NCI-H748 (cell line): ENCODE measurements around the gene VEPH1.
"Not testable (repeated sequence)": the region's sequence is repeated elsewhere in the genome, so short reads cannot be mapped to it uniquely, and the experiment has no call there.

Source experiments
- DNase-seq: peaks from one replicate; lab custom pipeline; 2025; ENCODE audit not compliant: unreplicated experiment; lab: John Stamatoyannopoulos, UW

VEPH1 gene

DNA sequence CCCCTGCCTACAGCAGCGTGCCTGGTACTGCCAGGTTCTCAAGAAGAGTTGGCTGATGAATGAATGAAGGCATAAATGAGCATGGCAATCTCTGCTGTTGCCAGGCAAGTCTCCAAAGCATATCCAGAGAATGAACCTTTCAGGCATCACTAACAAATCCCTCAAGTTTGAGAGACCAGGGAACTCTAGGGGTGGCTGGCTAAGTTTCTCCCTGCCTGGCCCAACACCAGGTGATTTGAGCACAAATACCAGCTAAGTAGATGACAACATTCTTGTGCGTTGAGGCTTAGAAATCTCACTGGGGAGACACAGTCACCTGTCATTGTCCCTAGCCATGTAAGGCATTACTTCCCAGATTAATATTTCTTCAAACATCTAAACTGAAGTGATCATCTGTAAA is 147.9 kb downstream of the VEPH1 start:
- no peak for DNase-seq

DNA sequence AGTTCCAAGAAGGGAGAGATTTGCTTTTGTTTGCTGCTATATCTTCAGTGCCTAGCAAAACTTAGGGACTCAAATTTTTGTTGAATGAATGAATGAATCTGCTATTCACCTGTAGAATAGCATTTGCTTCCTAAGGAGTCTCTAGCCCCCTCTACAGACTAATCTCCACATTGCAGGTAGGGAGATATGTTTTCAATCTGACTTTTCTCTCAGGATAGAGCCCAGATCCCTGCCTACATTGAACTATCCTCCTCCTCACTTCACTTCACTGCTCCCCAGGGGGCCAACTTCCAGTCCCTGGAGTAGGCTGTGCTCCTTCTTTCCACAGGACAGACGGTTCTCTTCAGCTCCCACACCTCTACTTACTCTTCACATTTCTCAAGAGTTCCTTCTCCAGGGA is 148.5 kb downstream of the VEPH1 start:
- DNase-seq, result no peak

GRCh38 chr3:157354254-157354653 is 149.0 kb downstream of the VEPH1 start:
- no peak for DNase-seq

GRCh38 chr3:157353652-157354051 is 149.6 kb downstream of the VEPH1 start:
- DNase-seq, result no peak

DNA sequence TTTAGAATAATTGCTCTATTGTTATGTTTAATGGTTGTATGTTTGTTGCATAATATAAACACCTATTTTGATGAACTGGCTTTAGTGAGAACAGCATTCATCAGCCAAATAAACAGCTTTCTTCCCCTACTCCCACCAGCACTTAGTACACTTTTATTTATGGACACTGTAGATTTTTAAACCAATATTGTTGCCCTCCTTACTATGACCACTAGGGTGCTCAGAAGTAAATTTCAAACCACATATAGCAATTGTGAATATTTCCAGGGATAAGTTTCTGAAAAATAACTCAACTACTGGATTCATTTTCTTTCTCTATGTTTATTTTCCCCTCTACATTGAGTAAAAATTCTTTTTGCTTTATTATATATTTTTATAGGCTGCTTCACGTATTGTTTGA is 151.2 kb downstream of the VEPH1 start:
- no peak for DNase-seq

DNA sequence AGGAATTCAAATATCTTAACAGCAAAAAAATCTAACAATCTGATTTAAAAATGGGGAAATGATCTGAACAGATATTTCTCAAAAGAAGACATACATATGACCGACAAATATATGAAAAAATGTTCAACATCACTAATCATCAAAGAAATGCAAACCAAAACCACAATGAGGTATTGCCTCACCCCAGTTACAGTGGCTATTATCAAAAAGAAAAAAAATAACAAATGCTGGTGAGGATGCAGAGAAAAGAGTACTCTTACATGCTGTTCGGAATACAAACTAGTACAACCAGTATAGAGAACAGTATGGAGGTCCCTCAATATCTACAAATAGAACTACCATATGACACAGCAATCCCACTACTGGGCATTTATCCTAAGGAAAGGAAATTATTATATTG is 152.6 kb downstream of the VEPH1 start:
- not testable (repeated sequence) for DNase-seq

GRCh38 chr3:157348304-157349075 is 154.7 kb downstream of the VEPH1 start:
- DNase-seq, result not testable (repeated sequence)

- no peak for DNase-seq
These were observed 155.5 kb downstream of the VEPH1 start for GRCh38 chr3:157347577-157348303.

GRCh38 chr3:157336252-157337009 is 166.8 kb downstream of the VEPH1 start:
- no peak for DNase-seq

DNA sequence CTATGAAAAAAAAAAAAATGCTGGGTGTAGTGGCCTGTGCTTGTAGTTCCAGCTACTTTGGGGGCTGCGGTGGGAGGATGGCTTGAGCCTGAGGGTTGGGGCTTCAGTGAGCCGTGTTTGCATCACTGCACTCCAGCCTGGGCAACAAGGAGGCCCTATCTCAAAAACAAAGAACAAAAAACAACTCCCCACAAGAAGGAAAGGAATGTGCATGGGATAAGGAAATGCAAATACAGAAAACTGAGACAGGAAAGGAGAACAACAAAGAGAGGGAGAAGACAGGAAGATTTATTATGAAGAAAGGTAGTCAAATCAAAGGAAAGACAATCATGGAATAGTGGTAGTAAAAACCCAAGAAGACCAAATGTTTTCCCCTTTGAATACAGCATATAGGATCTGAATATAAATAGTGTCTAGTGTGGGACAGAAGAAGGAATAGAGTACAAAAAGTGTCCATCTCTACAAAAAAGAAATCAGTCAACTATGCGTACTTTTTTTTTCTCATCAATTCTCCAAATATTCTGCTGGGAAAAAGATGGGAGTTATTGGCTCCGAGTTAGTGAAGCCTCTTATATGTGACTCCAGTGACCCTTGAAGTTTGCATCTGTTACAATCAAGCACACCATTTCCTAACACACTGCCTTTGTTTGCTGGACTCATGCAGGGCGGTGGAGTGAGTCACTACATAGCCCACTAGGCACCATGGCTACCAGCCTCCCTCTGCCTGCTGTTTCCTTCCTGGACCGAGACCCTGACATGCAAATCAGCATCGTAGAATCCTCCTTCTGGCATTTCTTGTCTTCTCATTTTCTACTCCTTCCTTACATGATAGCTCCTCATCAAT is 167.8 kb downstream of the VEPH1 start:
- peak; percentile 18 for DNase-seq

GRCh38 chr3:157333551-157333991 is 169.6 kb downstream of the VEPH1 start:
- no peak for DNase-seq

DNA sequence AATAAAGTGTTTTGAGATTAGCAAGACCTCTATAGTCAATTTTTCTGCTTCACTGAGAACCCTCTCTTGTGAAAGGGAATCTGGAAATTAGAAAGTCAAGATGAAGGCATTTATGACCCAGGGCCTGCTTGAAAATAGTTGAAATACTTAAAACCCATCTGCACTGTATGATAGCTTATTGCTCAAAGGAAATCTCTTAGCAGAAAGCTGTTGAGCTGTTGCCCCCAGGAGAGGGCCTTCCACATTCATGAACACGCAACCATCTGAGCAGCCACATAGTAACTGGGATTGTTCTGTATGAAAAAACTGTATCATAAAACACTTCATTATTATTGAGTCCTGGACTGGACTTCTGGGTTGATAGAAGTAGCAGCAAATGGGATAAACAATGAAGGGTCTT is 173.0 kb downstream of the VEPH1 start:
- DNase-seq, result no peak

DNA sequence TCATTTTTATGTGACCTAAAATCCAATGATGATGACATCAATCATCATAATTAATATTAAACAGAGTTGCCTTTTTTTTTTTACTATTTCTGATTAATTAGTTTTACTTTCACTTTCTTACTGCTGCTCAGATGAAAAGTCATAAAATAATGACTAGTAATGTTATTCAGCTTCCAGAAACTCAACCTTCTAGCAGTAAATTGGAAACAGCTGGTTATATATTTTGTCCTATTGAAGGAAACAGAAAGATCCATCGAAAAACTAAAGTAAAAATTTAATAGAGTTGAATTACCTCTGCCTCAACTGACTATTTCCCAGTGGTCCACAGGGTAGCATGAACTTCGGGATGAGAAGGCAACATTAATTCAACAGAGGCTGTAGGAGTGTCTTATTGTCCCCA is 173.7 kb downstream of the VEPH1 start:
- DNase-seq, result no peak

GRCh38 chr3:157327837-157328236 is 175.4 kb downstream of the VEPH1 start:
- DNase-seq, result no peak

GRCh38 chr3:157327018-157327417 is 176.2 kb downstream of the VEPH1 start:
- no peak for DNase-seq

DNA sequence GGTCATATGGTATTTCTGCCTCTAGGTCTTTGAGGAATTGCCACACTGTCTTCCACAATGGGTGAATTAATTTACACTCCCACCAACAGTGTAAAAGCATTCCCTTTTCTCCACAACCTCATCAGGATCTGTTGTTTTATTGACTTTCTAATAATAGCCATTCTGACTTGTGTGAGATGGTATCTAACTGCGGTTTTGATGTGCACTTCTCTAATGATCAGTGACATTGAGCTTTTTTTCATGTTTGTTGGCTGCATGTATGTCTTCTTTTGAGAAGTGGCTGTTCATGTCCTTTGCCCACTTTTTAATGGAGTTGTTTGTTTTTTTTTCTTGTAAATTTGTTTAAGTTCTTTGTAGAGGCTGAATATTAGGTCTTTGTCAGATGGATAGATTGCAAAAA is 178.3 kb downstream of the VEPH1 start:
- not testable (repeated sequence) for DNase-seq

GRCh38 chr3:157323360-157323759 is 179.9 kb downstream of the VEPH1 start:
- DNase-seq, result no peak

DNA sequence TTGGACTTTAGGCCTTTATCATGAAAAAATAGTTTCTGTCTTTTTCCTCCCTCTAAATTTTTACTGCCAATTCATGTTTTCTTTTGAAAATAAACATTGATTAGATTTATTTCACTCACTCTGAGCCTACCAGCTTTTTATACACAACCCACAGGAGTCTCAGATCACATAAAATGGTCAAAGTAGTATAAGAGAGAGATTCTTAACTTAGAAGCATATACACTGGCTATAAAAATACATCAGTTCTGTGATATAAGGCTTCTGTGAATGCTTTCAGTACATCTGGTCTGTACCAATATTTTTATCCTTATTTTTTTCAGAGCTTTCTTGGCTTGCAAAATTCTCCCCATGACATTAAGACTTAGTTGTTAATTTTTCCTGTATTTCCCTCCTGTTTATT is 183.5 kb downstream of the VEPH1 start:
- no peak for DNase-seq

GRCh38 chr3:157318639-157319288 is 184.5 kb downstream of the VEPH1 start:
- DNase-seq, result no peak

GRCh38 chr3:157317895-157318294 is 185.3 kb downstream of the VEPH1 start:
- DNase-seq, result no peak
